GM18951 (cell line): ENCODE measurements around the gene MAP2K5.

ENCODE experiments used
- POLR2A ChIP-seq: IDR thresholded peaks from 4 replicates; pipeline ENCODE4 v1.6.1; 2011; ENCODE audit warnings: mild to moderate bottlenecking; ENCODE audit not compliant: insufficient read length, insufficient read depth; ENCODE audit errors: extremely low read depth
- in situ Hi-C: fragments of 300-500 bp; cut with MboI; formaldehyde crosslinking; loops from one replicate; pipeline ENCODE4 v1.12.0; 2022; ENCODE audit warnings: low sequenced_read_pairs, mixed read lengths, inconsistent platforms; ENCODE audit not compliant: unreplicated experiment

MAP2K5 gene

GRCh38 chr15:67813104-67813634 is 270.7 kb downstream of the MAP2K5 start:
- TF ChIP-seq POLR2A = no peak
- in situ Hi-C loops = no loop called here

DNA sequence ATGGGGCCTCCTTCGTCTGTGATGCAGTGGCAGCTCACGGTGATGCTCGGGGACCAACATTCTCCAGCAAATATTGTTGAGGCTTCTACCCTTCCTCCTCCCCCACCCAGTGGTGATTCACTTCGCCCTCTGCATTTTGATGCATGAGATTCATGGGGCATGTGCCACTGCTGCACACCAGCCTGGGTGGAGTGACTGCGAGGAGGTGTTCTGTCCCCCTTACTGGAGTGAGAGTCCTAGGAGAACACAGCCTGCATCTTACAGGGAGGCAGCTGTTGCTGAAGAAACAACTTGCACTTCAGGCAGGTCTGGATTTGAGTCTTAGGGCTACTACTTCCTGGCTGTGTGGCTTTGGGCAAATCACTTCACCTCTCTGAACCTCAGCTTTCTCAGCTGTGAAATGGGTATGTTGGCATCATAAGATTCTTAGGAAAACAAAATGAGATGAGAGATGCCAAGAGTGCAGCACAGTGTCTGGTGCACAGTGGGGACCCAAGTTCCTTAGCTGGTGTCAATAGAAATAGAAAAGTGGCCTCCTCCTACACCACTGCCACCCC is 272.6 kb downstream of the MAP2K5 start:
- no peak for TF ChIP-seq POLR2A
- in situ Hi-C loops = no loop called here

DNA sequence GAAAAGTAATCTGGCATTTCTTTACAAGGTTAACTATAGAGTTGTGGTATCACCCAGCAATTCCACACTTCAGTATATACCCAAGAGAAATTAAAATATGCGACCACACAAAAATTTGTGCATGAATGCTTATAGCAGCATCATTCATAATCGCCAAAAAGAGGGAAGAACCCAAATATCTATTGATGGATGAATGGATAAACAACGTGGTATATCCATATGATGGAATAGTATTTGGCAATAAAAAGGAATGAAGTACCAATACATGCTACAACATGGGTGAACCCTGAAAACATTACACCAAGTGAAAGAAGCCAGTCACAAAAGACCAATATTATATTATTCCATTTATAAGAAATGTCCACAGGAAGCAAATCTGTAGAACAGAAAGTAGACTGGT is 274.2 kb downstream of the MAP2K5 start:
- in situ Hi-C loops = no loop called here
- TF ChIP-seq POLR2A = no peak

DNA sequence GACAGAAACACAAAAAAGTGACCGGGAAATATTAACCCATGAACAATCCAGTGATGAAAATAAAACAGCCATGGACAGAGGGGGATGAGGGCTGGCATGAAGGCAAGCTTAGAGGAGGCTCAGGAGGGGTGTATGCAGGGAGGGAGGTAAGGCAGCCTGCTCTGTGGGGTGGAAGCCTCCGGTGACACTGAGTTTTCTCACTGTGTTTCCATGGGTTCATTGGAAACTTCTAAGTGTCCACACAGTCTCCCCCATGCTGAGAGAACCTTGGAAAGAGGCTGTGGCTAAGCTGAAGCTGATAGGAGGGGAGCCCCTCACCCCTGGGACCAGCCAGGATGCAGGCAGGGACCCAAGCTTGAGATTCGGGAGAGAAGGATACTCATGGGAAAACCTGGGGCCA is 276.0 kb downstream of the MAP2K5 start:
- no peak for TF ChIP-seq POLR2A
- in situ Hi-C loops = no loop called here

DNA sequence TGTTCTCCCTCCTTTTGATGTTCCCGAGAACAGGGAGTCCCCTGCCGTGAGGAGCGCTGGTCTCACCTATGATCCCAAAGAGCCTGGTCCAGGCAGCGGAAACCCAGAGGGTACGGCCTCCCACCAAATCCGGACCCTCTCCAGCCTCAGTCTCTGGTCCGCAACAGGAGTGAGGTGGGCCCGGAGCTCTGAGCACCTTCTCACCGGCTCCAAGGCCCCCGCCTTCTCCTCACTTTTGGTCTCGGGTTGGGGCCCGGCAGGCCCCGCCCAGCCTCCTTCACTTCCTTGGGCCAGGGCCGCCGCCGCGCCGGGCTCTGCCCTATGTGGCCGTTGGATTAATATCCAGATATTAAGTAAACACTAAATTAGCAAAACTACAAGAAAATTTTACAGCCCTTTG is 277.1 kb downstream of the MAP2K5 start:
- in situ Hi-C loops = no loop called here
- TF ChIP-seq POLR2A = no peak

DNA sequence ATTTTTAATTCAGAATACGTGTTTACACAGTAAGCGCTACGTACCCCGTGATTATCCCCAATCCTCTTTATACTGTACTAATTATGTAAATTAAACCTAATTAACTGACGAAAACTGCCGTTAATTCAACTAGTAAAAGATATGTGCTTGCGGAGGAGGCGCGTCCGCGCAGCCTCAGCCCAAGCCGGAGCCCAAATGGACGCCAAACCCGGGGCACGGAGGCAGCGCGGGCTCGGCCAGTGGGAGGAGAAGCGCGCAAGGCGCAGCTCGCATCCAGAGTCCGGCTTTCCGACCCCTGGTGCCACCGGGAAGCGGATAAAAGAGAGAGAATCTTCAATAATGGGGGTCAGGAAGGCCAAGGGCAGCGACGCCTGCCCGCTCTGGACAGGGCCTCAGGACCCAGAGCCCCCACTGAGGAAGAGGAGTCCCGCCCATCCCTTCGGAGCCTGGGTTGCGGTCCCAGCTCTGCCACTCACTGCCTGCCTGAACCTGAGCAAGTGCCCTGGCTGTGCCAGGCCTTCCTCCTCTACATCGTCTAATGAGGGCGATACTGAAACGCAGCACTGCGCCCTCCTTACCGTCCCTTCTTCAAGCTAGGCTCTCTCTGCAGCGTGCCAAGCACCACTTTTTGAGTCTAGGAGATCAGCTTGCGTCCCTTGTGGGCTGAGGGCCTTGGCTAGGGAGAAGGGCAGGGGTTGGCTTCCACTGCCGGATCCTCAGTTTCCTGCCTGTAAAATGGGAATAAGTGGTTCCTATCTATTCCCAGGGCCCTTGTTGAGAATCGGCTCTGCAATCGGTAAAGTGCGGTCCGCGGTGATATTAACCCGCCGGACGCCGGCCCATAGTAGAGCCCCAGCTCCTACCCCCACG is 277.9 kb downstream of the MAP2K5 start:
- no peak for TF ChIP-seq POLR2A
- in situ Hi-C loops = no loop called here

- TF ChIP-seq POLR2A = no peak
- in situ Hi-C loops = no loop called here
Observed at GRCh38 chr15:67820992-67821783, 278.7 kb downstream of the MAP2K5 start.

DNA sequence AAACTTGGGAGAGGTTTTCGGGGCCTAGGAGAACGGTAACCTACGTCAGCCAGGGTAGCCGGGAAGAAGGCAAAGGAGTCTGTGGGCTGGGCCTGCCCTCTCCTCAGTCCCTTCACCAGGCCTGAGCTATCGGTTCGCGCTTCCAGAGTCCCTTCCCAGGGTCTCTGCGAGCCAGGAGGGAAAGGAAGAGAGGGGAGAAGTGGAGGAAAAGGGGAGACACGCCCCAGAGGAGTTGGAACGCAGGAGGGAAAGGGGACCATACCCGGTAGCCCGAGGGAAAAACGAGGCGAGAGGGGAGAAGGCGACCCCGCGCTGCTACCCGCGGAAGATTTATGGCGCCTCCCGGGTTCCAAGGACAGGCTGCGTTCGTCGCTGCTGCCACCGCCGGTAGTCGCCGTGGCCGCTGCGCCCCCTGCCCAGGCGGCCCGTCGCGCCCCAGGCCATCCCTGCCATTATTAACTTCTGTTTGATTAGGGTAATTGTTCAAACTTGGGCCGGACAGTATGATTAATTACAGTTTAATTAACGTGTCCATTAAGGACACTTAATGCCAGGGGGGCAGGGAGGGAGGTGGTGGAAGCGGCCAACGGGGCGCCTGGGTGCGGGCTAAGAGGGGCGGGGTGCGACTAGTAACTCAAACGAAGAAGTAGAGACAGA is 279.4 kb downstream of the MAP2K5 start:
- no peak for TF ChIP-seq POLR2A
- in situ Hi-C loops = no loop called here

DNA sequence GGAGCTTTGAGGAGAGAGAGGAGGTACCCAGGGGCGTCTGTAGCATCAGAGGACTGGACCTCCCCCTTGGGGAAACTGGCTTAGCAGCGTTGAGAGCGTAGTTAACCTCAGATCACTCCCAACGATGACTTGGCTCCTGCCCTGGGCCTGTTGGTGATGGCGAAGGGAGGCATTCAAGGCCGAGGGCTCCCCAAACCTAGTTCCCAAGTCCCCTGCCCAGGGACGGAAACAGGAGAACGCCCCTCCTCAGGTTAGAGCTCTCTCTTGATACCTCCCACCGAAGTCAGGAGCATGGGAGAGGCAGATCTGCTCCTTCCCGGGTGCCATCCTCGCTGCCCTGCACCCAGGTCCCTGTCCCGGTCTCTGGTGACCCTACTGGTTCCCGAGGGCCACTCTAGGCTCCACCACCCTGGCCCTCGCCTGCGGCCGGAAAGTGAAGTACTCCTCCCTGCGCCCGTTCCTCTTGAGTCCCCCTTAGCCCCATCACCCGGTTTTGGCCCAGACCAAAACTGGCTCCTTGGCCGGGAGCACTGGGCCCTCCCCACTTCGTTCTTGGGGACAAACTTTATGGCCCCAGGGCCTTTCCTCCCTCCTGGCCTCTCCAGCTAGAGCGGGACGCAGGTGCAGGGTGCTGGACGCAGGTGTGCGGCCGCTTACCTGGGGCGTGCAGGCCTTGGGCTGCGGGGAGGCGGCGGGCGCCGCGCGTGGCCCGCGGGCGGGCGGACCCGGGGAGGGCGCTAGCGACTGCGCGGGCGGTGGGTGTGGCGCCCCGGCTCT is 280.2 kb downstream of the MAP2K5 start:
- TF ChIP-seq POLR2A = no peak

DNA sequence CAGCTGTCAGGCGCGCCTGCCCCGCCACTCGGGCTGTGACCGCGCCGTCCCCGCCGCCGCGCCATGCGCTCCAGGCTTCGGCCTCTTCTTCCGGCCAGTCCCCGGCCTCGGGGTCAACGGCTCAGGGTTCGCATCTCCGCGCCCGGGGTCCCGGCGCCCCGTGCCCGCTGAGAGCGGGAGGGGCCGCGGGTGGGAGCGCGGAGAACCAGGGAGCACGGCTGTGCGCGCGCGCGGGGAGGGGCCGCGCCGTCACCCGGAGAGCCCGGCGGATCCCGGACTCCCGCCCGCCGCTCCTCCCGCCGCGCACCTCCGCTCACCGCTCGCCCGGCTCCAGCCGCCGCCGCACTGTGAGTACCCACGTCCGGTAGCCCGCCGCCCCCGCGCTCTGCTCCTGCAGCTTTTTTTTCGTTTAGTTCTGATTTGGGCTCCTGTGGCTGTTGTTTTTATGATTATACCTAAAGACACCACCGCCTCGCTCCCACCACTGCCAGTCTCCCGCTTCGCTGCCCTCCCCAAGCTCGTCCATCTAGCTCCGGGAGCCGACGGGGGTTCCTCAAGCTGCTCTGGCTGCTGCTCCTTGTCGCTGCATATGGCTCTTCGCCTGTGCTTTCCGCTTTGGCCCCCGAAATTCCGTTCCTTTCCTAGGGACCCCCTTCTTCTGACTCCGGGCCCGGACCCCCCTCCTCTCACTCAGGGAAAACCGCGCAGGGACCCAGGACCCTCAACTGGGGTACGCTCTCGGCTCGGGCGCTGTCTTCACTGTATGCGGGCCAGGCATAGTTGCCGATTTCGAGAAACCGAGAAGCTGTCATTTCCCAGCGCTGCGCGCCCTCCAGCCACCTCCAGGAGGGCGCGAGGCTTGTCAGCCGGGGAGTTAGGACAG is 281.1 kb downstream of the MAP2K5 start:
- in situ Hi-C loops = no loop called here
- TF ChIP-seq POLR2A = no peak

More for the DNA sequence above, 280.2 kb downstream of the MAP2K5 start:
- in situ Hi-C loops = no loop called here

DNA sequence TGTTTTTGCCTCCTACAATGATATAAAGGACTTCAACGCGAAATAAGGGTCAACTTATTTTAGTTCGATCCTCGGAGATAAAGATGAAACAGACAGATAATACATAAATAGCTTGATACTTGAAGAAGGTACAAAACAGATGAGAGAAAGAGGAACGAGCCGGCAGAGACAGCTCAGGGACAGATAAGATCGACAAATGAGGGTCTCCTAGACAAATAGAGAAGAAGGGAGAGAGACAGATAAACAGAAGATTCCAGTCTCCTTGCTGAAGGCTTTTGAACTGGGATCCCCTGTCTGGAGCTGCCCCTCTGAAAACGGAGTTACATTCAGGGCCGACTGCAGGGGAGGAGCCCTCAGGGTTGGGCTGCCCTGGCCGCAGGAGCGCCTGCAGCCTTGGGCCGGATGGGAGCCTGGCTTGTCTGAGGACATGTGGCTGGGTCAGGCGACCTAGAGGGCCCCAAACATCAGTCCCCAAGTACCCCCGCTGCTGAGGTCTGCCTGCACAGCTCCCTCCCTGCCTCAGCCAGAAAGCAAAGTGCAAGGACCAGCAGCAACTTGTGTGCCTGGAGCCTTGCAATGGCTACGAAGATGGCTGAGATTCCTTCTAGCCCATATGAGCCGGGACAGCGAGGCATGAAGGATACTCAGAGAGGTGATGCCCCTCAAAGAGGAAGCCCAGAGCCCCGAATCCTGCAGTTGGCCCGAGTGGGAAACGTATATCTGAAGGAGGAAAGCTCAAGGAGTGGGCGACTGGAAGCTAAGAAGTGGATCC is 281.9 kb downstream of the MAP2K5 start:
- TF ChIP-seq POLR2A = no peak
- in situ Hi-C loops = no loop called here
